HepG2 (cell line): ENCODE results near the gene SORBS2. TPM values are rescaled to one million over a fixed set of nuclear protein-coding genes. Genes with fewer than 3 reads are reported as not detected.
A peak's percentile ranks its signal among the peaks of the same experiment; 100 is the strongest.

Experiments
- CCDC6 ChIP-seq: sonication (generic); formaldehyde crosslinking; IDR thresholded peaks from 2 replicates; pipeline ENCODE4 v1.8.1; 2022; ENCODE audit warnings: mild to moderate bottlenecking, missing genetic modification reagents, moderate library complexity
- FOXC1 ChIP-seq: sonication (generic); formaldehyde crosslinking; IDR thresholded peaks from 2 replicates; pipeline ENCODE4 v1.8.0; 2022; ENCODE audit warnings: mild to moderate bottlenecking, missing genetic modification reagents, borderline replicate concordance
- FOXP1 ChIP-seq, 2 experiments: fragments of 450-650 bp in 1 of 2; IDR thresholded peaks; 2 replicates each; pipeline ENCODE4 v1.6.1; 2017 to 2018; ENCODE audit warnings: antibody characterized with exemption in 1 of 2
- NAIF1 ChIP-seq: sonication (generic); formaldehyde crosslinking; IDR thresholded peaks from 2 replicates; pipeline ENCODE4 v1.5.0; 2020; ENCODE audit warnings: mild to moderate bottlenecking, missing genetic modification reagents, borderline replicate concordance
- POGZ ChIP-seq: sonication (generic); formaldehyde crosslinking; IDR thresholded peaks from 2 replicates; pipeline ENCODE4 v1.4.0; 2020; ENCODE audit warnings: mild to moderate bottlenecking, missing genetic modification reagents
- RNF2 ChIP-seq: fragments of 450-650 bp; conservative IDR thresholded peaks from 2 replicates; pipeline ENCODE4 v1.6.1; 2016; ENCODE audit warnings: low read depth
- SALL2 ChIP-seq: sonication (generic); formaldehyde crosslinking; IDR thresholded peaks from 2 replicates; pipeline ENCODE4 v1.8.1; 2023; ENCODE audit warnings: mild to moderate bottlenecking, missing genetic modification reagents, inconsistent platforms
- SP140L ChIP-seq: sonication (generic); formaldehyde crosslinking; IDR thresholded peaks from 2 replicates; pipeline ENCODE4 v1.4.0; 2020; ENCODE audit warnings: missing genetic modification reagents, borderline replicate concordance
- STAT5B ChIP-seq: sonication (generic); formaldehyde crosslinking; IDR thresholded peaks from 2 replicates; pipeline ENCODE4 v1.4.0; 2020; ENCODE audit warnings: missing genetic modification reagents
- ZNF382 ChIP-seq: sonication (generic); formaldehyde crosslinking; IDR thresholded peaks from 2 replicates; pipeline ENCODE4 v1.5.0; 2020; ENCODE audit warnings: missing genetic modification reagents, mild to moderate bottlenecking, borderline replicate concordance
- ZNF605 ChIP-seq: sonication (generic); formaldehyde crosslinking; IDR thresholded peaks from 2 replicates; pipeline ENCODE4 v1.8.0; 2022; ENCODE audit warnings: mild to moderate bottlenecking, missing genetic modification reagents
- polyA plus RNA-seq, 8 experiments: library from polyadenylated mRNA; depleted of rRNA in 3 of 8; stranded (reverse) in 7 of 8; unstranded in 1 of 8; fragments of >200 nt; fragmentation: Illumina TruSeq in 4 of 8; extraction: Trizol in 4 of 8; gene quantifications; 2 replicates each; pipeline versions ENCODE4 v1.2.1 to v1.2.3, GENCODE V29; 2011 to 2016; ENCODE audit warnings: low read depth in 4 of 8, missing spikeins in 1 of 8, mixed read lengths in 1 of 8; ENCODE audit not compliant: insufficient read depth in 1 of 8
- total RNA-seq, 5 experiments: library from RNA; depleted of rRNA; stranded (reverse); fragments of >200 nt; fragmentation: Illumina TruSeq; extraction: Trizol; gene quantifications; 2 replicates each; pipeline ENCODE4 v1.2.3, GENCODE V29; 2016; ENCODE audit warnings: low read depth in 1 of 5
- TF ChIP-seq, protein P1 (sequence below): fragments of 450-650 bp; IDR thresholded peaks from 2 replicates; pipeline ENCODE4 v1.6.1; 2016
- TF ChIP-seq, protein P2 (sequence below): sonication (generic); formaldehyde crosslinking; IDR thresholded peaks from 2 replicates; pipeline ENCODE4 v1.8.1; 2023; ENCODE audit warnings: mild to moderate bottlenecking, missing genetic modification reagents
- TF ChIP-seq, protein P3 (sequence below): sonication (generic); formaldehyde crosslinking; IDR thresholded peaks from 2 replicates; pipeline ENCODE4 v1.8.1; 2023; ENCODE audit warnings: mild to moderate bottlenecking, moderate library complexity, missing genetic modification reagents
- TF ChIP-seq, protein P4 (sequence below): sonication (generic); formaldehyde crosslinking; IDR thresholded peaks from 2 replicates; pipeline ENCODE4 v1.4.0; 2020; ENCODE audit warnings: mild to moderate bottlenecking, missing genetic modification reagents
- TF ChIP-seq, protein P5 (sequence below): sonication (generic); formaldehyde crosslinking; IDR thresholded peaks from 2 replicates; pipeline ENCODE4 v1.5.0; 2020; ENCODE audit warnings: missing genetic modification reagents
- TF ChIP-seq, protein P6 (sequence below): IDR thresholded peaks from 2 replicates; pipeline ENCODE4 v1.6.1; 2012; ENCODE audit warnings: inconsistent platforms
- TF ChIP-seq, protein P7 (sequence below): sonication (generic); formaldehyde crosslinking; IDR thresholded peaks from 2 replicates; pipeline ENCODE4 v1.5.0; 2020; ENCODE audit warnings: mild to moderate bottlenecking, missing genetic modification reagents, borderline replicate concordance

Gene SORBS2
- total and polyA plus RNA-seq, 2 of the 13 experiments (the other 11 are each of a cell fraction or from before 2014, with no cell fraction given) = 25.0 to 80.5 TPM

DNA sequence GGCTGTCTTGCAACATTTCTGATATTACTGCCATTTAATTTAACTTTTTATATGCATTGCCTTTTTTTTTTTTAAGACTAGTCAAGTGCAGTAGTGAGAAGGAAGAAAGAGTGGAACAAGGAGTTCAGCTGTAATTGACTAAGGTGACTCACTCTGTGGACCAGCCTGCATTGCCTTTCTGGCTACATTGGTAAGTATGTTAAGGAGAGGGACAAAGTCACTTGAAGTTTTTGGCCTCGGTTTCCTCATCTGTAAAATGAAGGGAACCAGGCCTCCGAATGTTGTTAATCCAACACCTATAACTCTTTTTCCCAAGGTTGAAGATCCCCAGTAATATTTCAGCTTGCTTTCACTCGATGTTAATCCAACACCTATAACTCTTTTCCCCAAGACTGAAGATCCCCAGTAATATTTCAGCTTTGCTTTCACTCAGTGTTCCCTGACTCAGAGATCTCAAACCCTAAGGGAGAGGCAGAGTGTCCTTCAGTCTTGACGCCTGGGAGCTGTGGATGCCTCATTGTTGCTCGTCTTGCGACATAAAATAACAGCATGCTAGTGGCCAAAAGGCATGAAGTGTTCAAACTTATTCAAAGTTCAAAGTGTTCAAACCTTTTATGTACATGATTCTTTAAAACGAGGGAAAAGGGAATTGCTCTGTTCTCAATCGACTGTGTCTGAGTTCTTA is 102.0 kb downstream of the SORBS2 start (continued):
- TF ChIP-seq, protein P1, sequence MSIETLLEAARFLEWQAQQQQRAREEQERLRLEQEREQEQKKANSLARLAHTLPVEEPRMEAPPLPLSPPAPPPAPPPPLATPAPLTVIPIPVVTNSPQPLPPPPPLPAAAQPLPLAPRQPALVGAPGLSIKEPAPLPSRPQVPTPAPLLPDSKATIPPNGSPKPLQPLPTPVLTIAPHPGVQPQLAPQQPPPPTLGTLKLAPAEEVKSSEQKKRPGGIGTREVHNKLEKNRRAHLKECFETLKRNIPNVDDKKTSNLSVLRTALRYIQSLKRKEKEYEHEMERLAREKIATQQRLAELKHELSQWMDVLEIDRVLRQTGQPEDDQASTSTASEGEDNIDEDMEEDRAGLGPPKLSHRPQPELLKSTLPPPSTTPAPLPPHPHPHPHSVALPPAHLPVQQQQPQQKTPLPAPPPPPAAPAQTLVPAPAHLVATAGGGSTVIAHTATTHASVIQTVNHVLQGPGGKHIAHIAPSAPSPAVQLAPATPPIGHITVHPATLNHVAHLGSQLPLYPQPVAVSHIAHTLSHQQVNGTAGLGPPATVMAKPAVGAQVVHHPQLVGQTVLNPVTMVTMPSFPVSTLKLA = no peak
- TF ChIP-seq ZNF605 (CRISPR knock-in tag) (0 out of 2 replicates have a peak, but pooled peaks have one; percentile 35), STAT5B (CRISPR knock-in tag) (no peak), FOXP1 (IDR thresholded peaks at IDR 0.05) (no peak), FOXP1 (CRISPR knock-in tag; IDR thresholded peaks at IDR 0.05) (peak; percentile 38; the same call in 1 of the 2 replicates), FOXC1 (peak; percentile 69; the same call in 1 of the 2 replicates), SP140L (no peak), SALL2 (CRISPR knock-in tag) (no peak), CCDC6 (CRISPR knock-in tag) (peak; percentile 54; the same call in 1 of the 2 replicates), POGZ (CRISPR knock-in tag) (0 out of 2 replicates have a peak, but pooled peaks have one; percentile 38), RNF2 (0 out of 2 replicates have a peak, but pooled peaks have one; percentile 59), NAIF1 (no peak), ZNF382 (CRISPR knock-in tag) (no peak)
- TF ChIP-seq, protein P2, sequence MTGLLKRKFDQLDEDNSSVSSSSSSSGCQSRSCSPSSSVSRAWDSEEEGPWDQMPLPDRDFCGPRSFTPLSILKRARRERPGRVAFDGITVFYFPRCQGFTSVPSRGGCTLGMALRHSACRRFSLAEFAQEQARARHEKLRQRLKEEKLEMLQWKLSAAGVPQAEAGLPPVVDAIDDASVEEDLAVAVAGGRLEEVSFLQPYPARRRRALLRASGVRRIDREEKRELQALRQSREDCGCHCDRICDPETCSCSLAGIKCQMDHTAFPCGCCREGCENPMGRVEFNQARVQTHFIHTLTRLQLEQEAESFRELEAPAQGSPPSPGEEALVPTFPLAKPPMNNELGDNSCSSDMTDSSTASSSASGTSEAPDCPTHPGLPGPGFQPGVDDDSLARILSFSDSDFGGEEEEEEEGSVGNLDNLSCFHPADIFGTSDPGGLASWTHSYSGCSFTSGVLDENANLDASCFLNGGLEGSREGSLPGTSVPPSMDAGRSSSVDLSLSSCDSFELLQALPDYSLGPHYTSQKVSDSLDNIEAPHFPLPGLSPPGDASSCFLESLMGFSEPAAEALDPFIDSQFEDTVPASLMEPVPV (CRISPR knock-in tag) = no peak
- TF ChIP-seq, protein P3, sequence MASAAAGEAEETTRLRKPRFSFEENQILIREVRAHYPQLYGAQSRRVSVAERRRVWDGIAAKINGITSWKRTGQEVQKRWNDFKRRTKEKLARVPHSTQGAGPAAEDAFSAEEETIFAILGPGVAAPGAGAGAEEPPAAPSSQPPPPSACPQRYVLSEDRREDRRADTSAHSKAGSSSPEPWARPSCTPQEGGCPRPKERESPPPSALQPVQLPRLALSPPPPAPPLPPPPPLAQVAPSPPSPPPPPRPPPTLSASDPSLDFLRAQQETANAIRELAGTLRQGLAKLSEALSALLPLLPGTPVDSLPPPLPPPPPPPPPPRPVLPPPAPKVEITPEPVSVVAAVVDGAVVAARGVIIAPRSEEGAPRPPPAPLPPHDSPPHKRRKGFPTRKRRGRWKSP (CRISPR knock-in tag) = peak; percentile 45; the same call in 1 of the 2 replicates
- TF ChIP-seq, protein P4, sequence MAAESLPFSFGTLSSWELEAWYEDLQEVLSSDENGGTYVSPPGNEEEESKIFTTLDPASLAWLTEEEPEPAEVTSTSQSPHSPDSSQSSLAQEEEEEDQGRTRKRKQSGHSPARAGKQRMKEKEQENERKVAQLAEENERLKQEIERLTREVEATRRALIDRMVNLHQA (CRISPR knock-in tag) = 0 out of 2 replicates have a peak, but pooled peaks have one; percentile 43
- TF ChIP-seq, protein P5, sequence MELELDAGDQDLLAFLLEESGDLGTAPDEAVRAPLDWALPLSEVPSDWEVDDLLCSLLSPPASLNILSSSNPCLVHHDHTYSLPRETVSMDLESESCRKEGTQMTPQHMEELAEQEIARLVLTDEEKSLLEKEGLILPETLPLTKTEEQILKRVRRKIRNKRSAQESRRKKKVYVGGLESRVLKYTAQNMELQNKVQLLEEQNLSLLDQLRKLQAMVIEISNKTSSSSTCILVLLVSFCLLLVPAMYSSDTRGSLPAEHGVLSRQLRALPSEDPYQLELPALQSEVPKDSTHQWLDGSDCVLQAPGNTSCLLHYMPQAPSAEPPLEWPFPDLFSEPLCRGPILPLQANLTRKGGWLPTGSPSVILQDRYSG (CRISPR knock-in tag) = 0 out of 2 replicates have a peak, but pooled peaks have one; percentile 45
- TF ChIP-seq, protein P6, sequence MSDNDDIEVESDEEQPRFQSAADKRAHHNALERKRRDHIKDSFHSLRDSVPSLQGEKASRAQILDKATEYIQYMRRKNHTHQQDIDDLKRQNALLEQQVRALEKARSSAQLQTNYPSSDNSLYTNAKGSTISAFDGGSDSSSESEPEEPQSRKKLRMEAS = peak; percentile 88
- TF ChIP-seq, protein P7, sequence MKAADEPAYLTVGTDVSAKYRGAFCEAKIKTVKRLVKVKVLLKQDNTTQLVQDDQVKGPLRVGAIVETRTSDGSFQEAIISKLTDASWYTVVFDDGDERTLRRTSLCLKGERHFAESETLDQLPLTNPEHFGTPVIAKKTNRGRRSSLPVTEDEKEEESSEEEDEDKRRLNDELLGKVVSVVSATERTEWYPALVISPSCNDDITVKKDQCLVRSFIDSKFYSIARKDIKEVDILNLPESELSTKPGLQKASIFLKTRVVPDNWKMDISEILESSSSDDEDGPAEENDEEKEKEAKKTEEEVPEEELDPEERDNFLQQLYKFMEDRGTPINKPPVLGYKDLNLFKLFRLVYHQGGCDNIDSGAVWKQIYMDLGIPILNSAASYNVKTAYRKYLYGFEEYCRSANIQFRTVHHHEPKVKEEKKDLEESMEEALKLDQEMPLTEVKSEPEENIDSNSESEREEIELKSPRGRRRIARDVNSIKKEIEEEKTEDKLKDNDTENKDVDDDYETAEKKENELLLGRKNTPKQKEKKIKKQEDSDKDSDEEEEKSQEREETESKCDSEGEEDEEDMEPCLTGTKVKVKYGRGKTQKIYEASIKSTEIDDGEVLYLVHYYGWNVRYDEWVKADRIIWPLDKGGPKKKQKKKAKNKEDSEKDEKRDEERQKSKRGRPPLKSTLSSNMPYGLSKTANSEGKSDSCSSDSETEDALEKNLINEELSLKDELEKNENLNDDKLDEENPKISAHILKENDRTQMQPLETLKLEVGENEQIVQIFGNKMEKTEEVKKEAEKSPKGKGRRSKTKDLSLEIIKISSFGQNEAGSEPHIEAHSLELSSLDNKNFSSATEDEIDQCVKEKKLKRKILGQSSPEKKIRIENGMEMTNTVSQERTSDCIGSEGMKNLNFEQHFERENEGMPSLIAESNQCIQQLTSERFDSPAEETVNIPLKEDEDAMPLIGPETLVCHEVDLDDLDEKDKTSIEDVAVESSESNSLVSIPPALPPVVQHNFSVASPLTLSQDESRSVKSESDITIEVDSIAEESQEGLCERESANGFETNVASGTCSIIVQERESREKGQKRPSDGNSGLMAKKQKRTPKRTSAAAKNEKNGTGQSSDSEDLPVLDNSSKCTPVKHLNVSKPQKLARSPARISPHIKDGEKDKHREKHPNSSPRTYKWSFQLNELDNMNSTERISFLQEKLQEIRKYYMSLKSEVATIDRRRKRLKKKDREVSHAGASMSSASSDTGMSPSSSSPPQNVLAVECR (CRISPR knock-in tag) = peak; percentile 25; the same call in 1 of the 2 replicates
